ENCODE measurements around the gene OR5T3.
"Not testable (repeated sequence)": the region's sequence is repeated elsewhere in the genome, so short reads cannot be mapped to it uniquely, and the experiment has no call there.

OR5T3 gene

DNA sequence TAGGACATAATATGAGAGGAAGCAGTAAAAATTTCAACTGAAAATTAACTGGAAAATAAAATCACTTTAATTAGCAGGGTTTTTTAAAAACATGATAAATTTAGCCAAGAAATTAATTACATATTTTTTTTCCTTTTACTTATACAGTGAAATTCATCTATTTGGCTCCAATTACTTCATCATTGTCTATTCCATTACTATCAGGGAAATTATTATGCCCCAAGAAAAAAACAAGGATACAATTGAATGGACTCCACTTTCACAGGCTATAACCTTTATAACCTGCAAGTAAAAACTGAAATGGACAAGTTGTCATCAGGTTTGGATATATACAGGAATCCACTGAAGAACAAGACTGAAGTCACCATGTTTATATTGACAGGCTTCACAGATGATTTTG is at the start of gene OR5T3:
Gene OR5T3, plus strand, starts transcription at position 301 of the 400 bp plus-strand sequence. Its CDS starts 0 bp downstream, at position 301.
- DNase-seq, result no peak

DNA sequence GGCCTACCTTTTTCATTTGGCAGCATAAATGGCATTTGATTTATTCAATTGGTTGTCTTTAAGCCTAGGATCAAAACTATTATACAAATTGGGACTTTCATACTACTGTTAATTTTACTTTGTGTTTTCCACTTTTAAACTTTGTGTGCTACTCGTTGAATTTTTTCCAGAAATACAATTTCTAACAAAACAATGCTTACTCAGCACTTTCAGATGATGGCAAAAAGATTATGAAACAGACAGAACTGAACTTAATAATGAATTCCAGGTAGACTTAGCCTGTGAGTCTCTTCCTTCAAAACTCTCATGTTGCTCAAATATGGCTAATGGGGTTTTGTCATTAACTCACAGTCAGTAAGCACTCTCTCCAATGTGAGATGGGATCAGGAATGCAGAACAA is 44.3 kb upstream of the OR5T3 start:
- DNase-seq, result no peak

DNA sequence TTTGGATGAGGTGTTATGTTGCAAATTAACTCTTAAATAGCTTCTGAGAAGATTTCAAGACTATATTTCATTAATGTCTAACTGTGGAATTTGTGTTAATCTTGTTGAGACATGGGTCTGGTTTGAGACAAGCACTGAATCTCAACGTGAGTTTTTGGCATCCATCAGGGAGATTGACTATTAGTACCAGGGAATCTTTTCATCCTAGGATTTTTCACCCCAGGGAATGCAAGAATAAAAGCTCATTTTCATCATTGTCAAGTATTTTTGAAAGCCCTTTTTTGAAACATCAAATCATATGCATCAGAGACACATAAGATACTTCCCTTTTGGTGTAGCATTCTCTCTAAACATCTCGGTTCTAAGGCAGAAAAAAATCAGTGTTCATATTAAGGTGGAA is 37.5 kb upstream of the OR5T3 start:
- no peak for DNase-seq

DNA sequence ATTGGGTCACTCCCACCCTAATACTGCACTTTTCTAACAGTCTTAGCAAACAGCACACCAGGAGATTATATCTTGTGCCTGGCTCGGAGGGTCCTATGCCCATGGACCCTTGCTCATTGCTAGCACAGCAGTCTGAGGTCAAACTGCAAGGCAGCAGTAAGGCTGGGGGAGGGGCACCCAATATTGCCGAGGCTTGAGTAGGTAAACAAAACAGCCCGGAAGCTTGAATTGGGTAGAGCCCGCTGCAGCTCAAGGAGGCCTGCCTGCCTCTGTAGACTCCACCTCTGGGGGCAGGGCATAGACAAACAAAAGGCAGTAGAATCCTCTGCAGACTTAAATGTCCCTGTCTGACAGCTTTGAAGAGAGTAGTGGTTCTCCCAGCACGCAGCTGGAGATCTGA is 32.3 kb upstream of the OR5T3 start:
- DNase-seq, result not testable (repeated sequence)

DNA sequence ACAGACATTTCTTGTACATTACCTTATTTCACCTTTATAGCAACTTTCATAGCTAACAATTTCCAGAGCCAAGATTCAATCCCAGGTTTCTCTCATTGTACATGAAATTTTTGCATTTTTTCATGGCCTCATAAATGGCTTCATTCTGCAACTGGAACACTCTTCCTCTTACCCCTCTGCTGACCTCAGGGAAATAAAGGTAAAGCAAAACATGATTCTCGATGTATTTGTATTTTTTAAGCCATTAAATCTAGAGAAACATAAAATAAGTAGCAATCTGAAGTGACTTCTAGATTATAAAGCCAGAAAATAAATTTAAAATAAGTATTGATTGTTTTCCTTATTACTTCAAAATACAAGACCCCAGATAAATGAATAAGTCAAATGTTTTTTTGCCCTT is 17.9 kb upstream of the OR5T3 start, which contains the start of gene OR5T2:
Gene OR5T2, minus strand, starts transcription at position 101 of the 400 bp plus-strand sequence. CDS start 1,193 bp downstream, outside the sequence.
- DNase-seq, result no peak

DNA sequence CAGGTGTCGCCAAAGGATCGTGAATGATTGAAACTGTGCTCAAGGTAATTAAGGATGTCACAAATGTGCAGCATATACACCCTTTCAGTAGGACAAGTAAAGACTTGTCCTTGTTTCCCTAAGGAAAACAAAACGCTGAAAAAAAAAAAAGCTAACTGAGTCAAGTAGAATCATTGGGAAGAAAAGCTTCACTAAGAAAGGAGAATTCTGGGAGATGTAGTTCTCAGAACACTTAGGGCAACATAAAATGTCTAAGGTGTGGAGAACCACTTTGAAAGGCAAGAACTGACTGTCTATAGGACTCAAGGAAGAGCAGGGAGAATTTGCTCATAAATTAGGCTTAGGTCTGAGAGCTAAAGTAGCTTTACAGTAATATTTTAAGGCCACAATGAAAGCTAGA is 19.0 kb downstream of the OR5T3 start:
- no peak for DNase-seq

DNA sequence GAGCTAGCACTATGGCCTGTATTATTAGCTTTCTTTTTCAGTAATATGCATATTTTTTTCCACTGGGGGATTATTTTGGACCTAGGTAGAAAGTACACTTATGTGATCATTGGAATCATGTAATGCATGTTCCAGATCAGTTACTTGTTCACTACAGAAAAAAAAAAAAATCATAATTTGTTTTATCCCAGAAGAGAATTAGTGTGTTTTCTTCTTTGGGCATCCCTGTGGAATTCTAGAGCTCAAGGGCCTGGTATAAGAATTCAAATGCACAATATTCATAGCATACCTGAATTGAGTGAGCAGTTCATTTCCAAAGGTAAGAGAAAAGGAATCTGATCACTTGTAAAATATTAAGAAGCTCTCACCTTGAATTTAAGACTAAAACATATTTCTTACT is 21.8 kb downstream of the OR5T3 start, which contains the start of gene OR5T1:
Gene OR5T1, plus strand, starts transcription at position 301 of the 400 bp plus-strand sequence. CDS start 1,485 bp downstream, outside the sequence.
- DNase-seq, result no peak

DNA sequence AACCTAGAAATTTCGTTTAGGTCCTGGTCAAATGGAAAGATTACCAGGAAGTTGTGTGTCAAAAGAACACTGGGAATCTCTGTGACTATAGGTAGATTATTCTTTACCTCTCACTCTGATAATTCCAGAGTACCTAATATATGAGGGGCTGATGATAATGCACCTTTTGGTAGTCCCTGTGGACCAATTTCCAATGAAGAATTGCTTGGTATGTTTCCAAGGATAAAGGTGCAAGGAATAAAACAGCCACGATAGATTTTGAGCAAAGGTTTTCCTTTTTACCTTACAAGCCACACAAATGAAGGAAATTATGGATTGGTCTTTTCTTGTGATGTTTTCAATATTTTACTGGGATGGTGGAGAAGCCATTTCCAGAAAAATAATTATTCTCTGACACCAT is 40.1 kb downstream of the OR5T3 start, which contains the start of gene OR8H1:
Gene OR8H1, minus strand, starts transcription at position 101 of the 400 bp plus-strand sequence. CDS start 1,192 bp downstream, outside the sequence.
- DNase-seq, result no peak

DNA sequence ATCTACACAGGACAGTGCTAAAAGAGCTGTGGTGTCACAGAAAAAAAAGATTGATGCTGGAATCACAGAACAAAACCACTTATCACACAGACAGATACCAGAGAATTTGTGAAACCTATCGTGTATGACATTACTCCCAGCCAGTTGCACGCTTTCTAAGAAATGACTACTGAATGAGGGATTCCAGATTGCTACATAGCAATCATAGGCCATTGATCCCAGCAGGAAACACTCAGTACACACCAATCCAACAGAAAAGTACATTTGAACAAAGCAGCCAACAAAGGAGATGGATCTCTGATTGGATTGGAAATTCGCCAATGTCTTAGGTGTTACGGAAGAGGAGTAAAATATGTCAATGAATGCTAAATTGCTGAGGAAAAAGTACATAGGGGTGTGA is 44.8 kb downstream of the OR5T3 start:
- no peak for DNase-seq

Measured in hematopoietic multipotent progenitor cell treated with erythropoietin and hydrocortisone succinate and interleukin-3 and kit ligand, for 6 days (in vitro differentiated cells).